Astrocyte of the cerebellum (primary cell): ENCODE data around the gene RPL41.

Experiments used
- DNase-seq: peaks from one replicate; pipeline ENCODE4 v3.0.0-alpha.2; 2011; ENCODE audit warnings: low read depth
- H3K4me3 ChIP-seq: 2 replicates; pipeline ENCODE4 v1.5.1; 2011; ENCODE audit warnings: mild to moderate bottlenecking, low read depth, low read length, moderate library complexity
- CTCF ChIP-seq: IDR thresholded peaks from 2 replicates; pipeline ENCODE4 v1.5.1; 2012; ENCODE audit warnings: low read length, low read depth, moderate library complexity, mild to moderate bottlenecking; ENCODE audit errors: missing control alignments
- in situ Hi-C: cut with HindIII; loops from 2 replicates; pipeline ENCODE4 v1.10.0; 2017; ENCODE audit warnings: low sequenced_read_pairs

RPL41 gene

GRCh38 chr12:56157201-56158028 is 41.0 kb downstream of the RPL41 start:
- peak; percentile 57 for DNase-seq
- peak overlapping the region; percentile 90 for H3K4me3 ChIP-seq
- peak; percentile 72 for TF ChIP-seq CTCF
- in situ Hi-C loops: no loop called here

GRCh38 chr12:56158029-56158925 is 41.8 kb downstream of the RPL41 start, which contains the start of gene MYL6:
Gene MYL6 (plus strand): TSS chr12:56158359. CDS start chr12:56158402, 43 bp downstream.
- peak within 1 kb of the TSS; percentile 90 for H3K4me3 ChIP-seq
- TF ChIP-seq CTCF: no peak
- DNase-seq: peak; percentile 97
- in situ Hi-C loops: no loop called here

GRCh38 chr12:56158926-56159461 is 42.6 kb downstream of the RPL41 start:
- DNase-seq: peak; percentile 18
- H3K4me3 ChIP-seq: peak overlapping the region; percentile 90
- in situ Hi-C loops: no loop called here
- no peak for TF ChIP-seq CTCF

- no peak for DNase-seq
- peak overlapping the region; percentile 90 for H3K4me3 ChIP-seq
- in situ Hi-C loops: no loop called here
- TF ChIP-seq CTCF: no peak
These were observed 43.2 kb downstream of the RPL41 start for GRCh38 chr12:56159482-56160192.

- in situ Hi-C loops: no loop called here
- H3K4me3 ChIP-seq: peak overlapping the region; percentile 90
- TF ChIP-seq CTCF: no peak
- DNase-seq: no peak
These were observed 43.8 kb downstream of the RPL41 start for GRCh38 chr12:56160193-56160763.
